CD4-positive, alpha-beta T cell treated with Interleukin-6 at 100 ng/mL for 8 hours (primary cell): ENCODE data around the gene STUM.
A peak's percentile ranks its signal among the peaks of the same experiment; 100 is the strongest.
"Not testable (repeated sequence)": the region's sequence is repeated elsewhere in the genome, so short reads cannot be mapped to it uniquely, and the experiment has no call there.

Experiments
- DNase-seq: peaks from one replicate; pipeline ENCODE4 v3.0.0-alpha.2; 2020; ENCODE audit warnings: mixed read lengths, low spot score

The STUM gene

GRCh38 chr1:226627050-226627755, 78.6 kb downstream of the STUM start:
- no peak for DNase-seq

- no peak for DNase-seq
Observed at GRCh38 chr1:226627924-226628611, 79.5 kb downstream of the STUM start.

DNA sequence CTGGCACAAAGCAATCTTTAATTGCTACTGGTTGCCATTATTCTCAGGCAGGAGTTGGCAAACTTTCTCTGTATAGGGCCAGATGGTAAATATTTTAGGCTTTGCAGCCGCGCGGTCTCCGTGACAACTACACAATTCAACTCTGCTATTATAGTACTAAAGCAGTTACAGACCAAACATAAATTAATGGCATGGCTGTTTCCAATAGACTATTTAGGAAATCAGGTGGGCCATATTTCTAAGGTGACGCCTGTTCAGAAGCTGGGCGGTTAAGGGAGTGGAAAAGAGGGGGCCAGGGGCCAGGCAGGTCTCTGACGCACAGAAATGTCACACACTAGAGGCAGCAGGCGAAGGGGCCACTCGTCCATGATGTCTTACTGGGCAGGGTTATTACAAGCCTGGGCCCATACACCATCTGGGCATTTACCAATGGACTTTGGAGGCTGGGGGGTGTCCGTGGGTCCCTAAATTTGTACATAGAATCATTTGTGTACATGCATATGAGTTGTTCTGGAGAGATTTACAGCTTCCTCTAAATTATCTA, 80.1 kb downstream of the STUM start:
- no peak for DNase-seq

DNA sequence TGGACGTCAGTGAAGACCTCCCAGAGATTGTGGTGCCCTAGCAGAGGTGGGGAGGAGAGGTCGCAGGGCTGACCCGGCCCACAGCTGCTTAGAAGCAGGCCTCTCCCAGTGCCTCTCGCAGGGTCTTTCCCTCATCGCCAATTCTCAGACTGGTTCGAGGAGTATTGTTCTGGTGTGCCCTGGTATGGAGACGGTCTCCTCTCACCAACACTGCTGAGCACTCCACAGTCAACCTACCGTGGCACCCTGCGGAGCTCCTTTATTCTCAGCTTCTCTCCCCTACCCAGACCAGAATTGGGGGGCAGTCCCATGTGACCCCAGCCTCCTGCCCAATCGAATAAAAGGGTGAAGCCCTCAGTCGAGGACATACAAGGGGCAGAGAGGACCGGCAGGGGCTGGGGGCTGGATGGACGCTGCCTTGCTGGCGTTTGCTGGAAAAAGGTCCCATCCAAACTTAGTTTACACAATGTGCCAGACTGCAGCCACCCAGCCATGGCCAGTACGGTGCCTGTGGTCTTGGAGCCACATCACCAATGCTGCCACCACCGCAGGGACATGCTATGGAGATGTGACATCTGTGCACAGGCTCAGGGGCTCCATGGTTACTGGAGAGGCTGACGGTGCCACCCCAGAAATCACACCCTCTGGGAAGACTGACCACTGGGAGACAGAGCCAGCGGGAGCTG, 80.8 kb downstream of the STUM start:
- no peak for DNase-seq

DNA sequence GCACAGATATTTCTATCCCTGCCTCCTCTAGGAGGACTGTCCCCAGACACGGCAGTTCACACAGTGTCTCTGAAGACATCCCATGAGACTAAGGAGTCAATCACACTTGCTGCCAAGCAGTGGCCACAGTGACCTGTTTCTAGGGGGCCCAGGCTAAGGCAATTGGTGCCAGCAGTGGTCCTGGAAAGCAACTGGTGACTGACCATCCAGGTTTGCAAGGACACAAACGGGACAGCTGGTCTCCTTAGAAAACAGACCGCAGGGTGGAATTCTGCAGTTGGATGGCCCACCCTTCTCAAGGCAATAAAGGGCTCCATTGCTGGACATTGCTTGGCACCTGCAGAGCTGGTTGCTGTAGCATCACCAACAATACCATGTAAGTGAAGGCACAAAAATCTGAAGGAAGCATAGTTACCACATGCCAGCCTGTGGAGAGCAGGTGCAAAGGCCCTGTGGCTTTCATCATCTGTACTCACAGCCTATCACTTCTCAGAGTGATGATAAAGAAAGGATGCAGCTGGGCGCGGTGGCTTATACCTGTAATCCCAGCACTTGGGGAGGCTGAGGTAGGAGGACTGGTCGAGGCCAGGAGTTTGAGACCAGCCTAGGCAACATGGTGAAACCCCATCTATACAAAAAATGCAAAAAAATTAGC, 81.5 kb downstream of the STUM start:
- no peak for DNase-seq

GRCh38 chr1:226630592-226630991, 82.0 kb downstream of the STUM start:
- no peak for DNase-seq

GRCh38 chr1:226631229-226632000, 82.9 kb downstream of the STUM start:
- no peak for DNase-seq

DNA sequence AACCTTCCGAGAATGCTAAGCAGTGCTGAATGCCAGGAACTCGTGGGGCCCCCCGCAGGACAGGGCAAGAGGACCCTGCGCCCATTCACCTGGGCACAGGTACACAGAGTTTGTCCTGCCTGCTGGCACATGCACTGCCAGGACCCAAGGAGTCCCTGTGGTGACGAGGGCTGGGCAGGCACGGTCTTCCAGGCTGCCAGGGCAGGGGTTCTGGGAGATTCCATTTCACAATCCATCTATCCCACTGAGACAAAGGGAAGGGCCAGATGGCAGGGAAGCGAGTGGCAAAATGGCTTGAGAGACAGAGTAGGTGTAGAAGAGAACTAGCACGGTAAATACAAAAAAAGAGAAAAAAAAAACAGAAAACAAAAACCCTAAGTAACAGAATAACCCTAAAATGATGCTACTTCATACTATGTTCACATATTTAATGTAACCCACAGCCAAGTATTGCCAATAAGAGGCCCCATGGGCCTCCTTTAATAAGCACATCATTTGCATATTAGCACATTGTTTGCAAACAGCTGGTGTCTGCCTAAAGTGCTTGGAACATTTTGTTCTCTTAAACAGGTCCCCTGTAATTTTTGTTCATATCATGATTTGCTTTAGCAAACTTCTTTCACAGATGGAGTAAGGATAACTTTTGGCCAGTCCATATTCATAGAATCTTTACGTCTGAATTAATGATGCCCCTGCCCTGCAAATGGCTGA, 83.8 kb downstream of the STUM start:
- no peak for DNase-seq

DNA sequence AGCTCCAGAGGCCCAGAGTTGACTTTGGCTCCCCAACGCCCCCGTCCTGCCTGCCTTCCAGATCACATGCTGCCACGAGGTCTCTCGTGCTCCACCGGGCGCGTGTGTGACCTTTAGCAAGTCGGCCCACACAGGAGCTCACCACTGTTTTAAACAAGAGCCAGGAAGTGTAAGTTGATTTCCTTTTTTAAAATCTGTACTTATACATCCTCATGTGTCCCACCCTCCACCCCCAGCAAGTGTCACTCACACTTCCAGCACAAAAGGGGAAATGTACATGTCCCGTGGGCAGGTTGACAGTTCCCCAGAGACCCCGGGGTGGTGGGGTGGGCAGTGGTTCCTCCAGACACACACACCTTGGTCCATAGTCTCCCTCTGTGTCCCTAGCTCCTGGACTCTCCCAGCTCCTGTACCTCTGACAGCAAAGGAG, 84.4 kb downstream of the STUM start:
- DNase-seq: no peak

DNA sequence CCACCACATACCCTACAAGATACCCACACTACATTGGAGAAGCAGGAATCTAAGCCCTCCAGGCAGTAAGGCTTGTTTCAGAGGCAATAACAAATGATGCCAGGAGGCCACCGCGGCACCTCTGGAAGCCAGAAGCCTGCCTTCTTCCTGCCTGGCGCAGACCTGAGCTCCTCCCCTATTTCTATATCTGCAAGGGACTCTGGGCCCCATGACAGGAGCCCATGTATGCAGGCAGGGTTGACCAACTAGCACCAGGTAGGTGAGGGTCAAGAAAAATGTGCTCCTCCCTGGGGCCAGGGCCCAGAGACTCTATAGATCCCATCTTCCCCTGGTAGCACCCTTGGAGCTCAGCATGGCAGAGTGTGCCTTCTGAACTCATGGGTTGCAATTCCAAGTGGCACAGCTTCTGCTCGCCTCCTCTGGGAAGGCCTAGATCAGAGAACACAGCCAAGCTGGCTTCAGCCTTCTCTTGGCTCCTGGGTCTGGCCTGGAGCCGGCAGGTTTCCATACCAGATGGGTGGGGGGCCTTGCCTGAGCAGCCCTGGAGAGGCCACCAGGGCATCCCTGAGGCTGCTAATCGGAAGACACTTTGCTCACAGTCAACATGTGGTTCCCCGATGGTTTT, 85.1 kb downstream of the STUM start:
- no peak for DNase-seq

- DNase-seq: peak; percentile 75
Observed at GRCh38 chr1:226634166-226634588, 85.6 kb downstream of the STUM start.

DNA sequence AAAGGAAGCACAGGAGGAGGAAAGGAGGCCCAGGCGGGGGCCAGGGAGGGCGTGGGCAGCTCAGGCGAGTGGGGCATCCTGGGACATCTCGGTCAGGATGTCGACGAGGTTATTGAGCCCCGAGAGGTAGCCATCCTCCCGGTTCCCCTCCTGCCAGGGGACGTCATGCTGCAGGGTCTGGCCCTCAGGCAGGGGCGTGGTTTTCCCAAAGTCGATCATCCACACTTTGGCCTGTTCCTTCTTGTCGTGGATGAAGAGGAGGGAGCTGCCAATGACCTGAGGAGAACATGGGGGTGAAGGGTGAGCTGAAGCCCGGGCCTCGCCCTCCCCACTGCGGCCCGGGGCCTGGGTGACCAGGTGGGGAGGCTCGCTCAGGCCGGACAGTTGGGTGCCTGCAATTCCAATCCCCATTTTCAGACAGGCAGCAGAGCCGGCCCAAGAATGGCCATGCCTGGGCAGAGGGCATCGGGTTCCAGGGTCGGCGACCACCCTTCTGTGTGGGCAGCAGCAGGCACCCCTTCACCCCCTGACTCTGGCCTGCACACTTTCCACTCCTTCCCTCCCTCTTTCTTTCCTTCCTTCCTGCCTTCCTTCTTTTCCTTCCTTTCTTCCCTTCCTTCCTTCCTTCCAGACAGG, 86.2 kb downstream of the STUM start:
- no peak for DNase-seq

- peak; percentile 47 for DNase-seq
Observed at GRCh38 chr1:226635456-226635941, 86.9 kb downstream of the STUM start.

DNA sequence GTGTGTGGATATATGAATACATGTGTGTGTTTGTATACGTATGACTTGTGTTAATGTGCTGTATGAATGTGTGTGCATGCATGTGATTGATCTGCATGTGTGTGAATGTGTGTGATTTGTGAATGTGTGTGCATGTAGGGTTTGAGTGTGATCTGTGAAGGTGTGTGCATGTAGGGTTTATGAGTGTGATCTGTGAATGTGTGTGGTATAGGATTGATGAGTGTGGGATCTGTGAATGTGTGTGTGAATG, 88.2 kb downstream of the STUM start:
- no peak for DNase-seq

- DNase-seq: no peak
Observed at GRCh38 chr1:226637147-226637935, 88.8 kb downstream of the STUM start.

DNA sequence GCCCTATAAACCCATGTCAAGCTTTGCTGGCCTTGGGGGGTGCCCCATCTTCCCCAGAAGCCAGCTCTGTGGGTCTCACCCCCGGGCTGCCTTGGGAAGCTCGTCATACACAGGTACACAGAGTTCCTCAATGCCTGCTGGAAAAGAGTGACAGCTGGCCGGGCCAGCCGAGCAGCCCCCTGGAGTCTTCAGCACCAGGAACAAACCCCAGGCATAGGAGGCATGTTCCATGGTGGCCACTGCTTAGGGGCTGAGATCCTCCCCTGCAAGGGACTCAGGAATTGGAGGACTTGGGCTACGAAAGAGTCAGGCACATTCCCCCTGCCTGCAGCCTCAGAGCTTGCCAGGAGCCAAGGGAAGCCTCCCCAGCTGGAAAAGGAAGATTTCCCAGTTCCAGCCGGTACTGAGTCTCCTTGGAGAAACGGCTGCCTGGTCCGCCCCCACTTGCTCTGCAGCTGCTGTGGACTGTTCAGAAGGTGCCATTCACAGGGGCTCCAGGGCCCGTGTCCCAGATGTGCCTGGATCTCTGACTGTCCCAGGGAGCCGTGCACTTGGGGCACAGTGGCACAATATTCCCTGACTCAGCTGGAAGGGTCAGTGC, 89.5 kb downstream of the STUM start:
- DNase-seq: no peak

DNA sequence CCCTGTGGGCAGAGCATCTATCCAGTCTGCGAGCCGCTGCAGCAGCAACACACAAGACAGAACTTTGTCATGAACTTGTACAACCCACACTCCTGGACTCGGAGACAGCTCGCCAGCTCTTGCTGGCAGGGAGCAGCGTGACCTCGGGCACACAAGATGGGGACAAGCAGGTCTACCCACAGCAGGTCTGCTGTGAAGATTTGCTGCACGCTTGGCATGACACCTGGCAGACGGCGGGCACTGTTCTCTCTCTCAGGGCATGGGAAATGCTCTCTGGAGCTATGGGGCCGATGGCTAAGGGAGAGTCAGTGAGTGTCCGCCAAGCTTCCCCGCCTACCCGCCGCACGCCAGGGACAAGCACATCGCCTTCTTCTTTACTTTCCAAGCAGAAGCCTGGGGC, 90.0 kb downstream of the STUM start:
- DNase-seq: no peak

DNA sequence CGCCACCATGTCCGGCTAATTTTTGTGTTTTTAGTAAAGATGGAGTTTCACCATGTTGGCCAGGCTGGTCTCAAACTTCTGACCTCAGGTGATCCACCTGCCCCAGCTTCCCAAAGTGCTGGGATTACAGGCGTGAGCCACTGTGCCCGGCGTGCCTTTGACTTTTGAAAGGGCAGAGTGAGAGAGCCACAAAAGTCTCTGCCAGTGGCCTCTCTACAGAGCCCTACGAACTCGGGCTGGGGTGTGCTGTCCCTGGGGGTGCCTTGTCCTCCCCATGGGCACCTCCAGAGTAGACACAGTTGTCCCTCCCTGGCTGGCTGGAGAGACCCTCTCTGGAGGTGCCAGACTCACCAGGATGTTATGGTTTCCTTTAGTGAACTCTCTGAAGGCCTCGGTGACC, 90.6 kb downstream of the STUM start:
- DNase-seq: not testable (repeated sequence)

DNA sequence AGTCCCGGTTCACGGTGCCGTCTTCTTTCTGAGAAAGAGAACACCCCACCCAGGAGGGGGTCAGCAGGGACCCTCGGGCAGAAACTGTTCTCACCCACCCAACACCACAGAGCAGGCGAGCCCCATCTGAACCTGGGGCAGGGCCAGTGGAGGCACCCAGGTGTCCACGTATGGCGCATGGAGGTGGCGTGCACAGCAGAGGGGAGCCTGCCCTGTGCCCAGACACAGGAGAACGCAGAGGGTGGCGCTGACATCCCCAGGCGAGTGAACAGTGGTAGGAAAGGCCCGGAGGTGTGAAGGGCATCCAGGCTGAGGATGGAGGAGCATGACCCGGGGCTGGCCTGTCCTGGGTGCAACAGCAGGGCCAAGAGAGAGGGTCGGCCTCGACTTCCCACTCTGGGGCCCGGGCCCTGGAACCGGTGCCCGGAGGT, 91.1 kb downstream of the STUM start:
- DNase-seq: no peak
